Heart right ventricle (tissue), 16 donors: ENCODE results near the gene PDE9A. TPM values are rescaled to one million over a fixed set of nuclear protein-coding genes. Genes with fewer than 3 reads are reported as not detected.
"Not testable (repeated sequence)": the region's sequence is repeated elsewhere in the genome, so short reads cannot be mapped to it uniquely, and the experiment has no call there.

Experiments
- ATAC-seq, 8 donors: fragments of 200-7000 bp; cut with Tn5 transposase; one replicate each; pipeline ENCODE4 v1.9.1; 2020; ENCODE audit warnings: mild to moderate bottlenecking in 8 of 8, moderate library complexity in 8 of 8, moderate number of reproducible peaks in 1 of 8
- DNase-seq, 2 donors: peaks; one replicate each; pipeline ENCODE4 v3.0.0-alpha.2; 2020
- H3K27ac ChIP-seq, 10 donors: fragments of 200-600 bp; sonication (generic) in 2 of 10; one replicate each; pipeline versions ENCODE4 v1.5.0 to v1.8.0; 2020 to 2022; ENCODE audit warnings: mild to moderate bottlenecking in 3 of 10
- H3K27me3 ChIP-seq, 7 donors: fragments of 200-600 bp; one replicate each; pipeline ENCODE4 v1.8.0; 2021 to 2022; ENCODE audit warnings: mild to moderate bottlenecking in 2 of 7
- H3K36me3 ChIP-seq, 9 donors: fragments of 200-600 bp; sonication (generic) in 1 of 9; one replicate each; pipeline versions ENCODE4 v1.5.0 to v1.8.0; 2020 to 2022; ENCODE audit warnings: mild to moderate bottlenecking in 2 of 9
- H3K4me1 ChIP-seq, 9 donors: fragments of 200-600 bp; sonication (generic) in 1 of 9; one replicate each; pipeline versions ENCODE4 v1.5.0 to v1.8.0; 2020 to 2022; ENCODE audit warnings: mild to moderate bottlenecking in 4 of 9
- H3K4me3 ChIP-seq, 10 donors: fragments of 200-600 bp; sonication (generic) in 2 of 10; one replicate each; pipeline versions ENCODE4 v1.5.0 to v1.8.0; 2020 to 2022; ENCODE audit warnings: mild to moderate bottlenecking in 7 of 10, moderate library complexity in 2 of 10
- H3K9me3 ChIP-seq, 11 donors: fragments of 200-600 bp in 10 of 11; sonication (generic) in 2 of 11; one replicate each; pipeline versions ENCODE4 v1.5.0 to v1.8.0; 2013 to 2022; ENCODE audit warnings: mild to moderate bottlenecking in 2 of 11, control low read depth in 1 of 11, moderate library complexity in 1 of 11
- WGBS, 2 donors: extraction: QIAGEN DNeasy Blood & Tissue Kit; methylation state at CpG; one replicate each; pipeline ENCODE4 v1.1.7; 2013; ENCODE audit warnings: inconsistent platforms in 1 of 2; 5-methylcytosine and 5-hydroxymethylcytosine counted together
- intact Hi-C, 10 donors: fragments of 100-400 bp; cut with DNase I; formaldehyde crosslinking; loops; one replicate each; pipeline versions ENCODE4 v1.11.1 to v1.14.2; 2022
- polyA plus RNA-seq, 2 donors: library from polyadenylated mRNA; stranded (reverse); fragments of 200-250 nt; gene quantifications; one replicate each; pipeline ENCODE4 v1.2.3, GENCODE V29; 2013
- total RNA-seq, 10 donors: library from RNA; stranded (reverse); fragmentation: NEBNext Ultra II Directional in 3 of 10; extraction: Animal tissue kit (Norgen Biotek cat#: 25700) in 3 of 10; gene quantifications; one replicate each; pipeline versions ENCODE4 v1.2.1 to v1.2.4, GENCODE V29; 2021 to 2023
- TF ChIP-seq, protein P1 (sequence below), 9 donors: fragments of 200-600 bp; sonication (generic) in 2 of 9; IDR thresholded peaks; one replicate each; pipeline versions ENCODE4 v1.5.0 to v1.8.0; 2021 to 2022; ENCODE audit warnings: antibody characterized with exemption in 9 of 9, mild to moderate bottlenecking in 5 of 9, moderate library complexity in 1 of 9
- donor health status: Arrhythmogenic right ventricular cardiomyopathy.
- donor health status: ischemic (EF 13 %, LVEDD 7.1; RV severe dilation, severe dysfunction).
- donor health status: healthy with polysubstance abuse.
- donor health status: DM: no; HTN: yes; CAD: no.
- donor health status: DM: no; HTN: no; CAD: no.
- donor health status: ischemic (EF 25% LVEDD 6.9; RV normal size, moderate dysfunction).
- donor health status: ischemic (EF 25% LVEDD 5.7; RV mildly dilated, moderate dysfunction).
- donor health status: healthy.
- donor health status: DM: yes; HTN: yes; CAD: no.
- donor health status: Ischemic cardiomyopathy.
- donor health status: ischemic (EF 35%, LVEDD 5.7; RV mildly dilated, moderate dysfunction).
- donor health status: nonischemic (EF 11% LVEDD 7.7; RV severe dilation, severe dysfunction).
- donor health status: DM: yes; HTN: yes; CAD: no.
- donor health status: PGD.
- donor health status: ischemic (EF 29% LVEDD 5.4; RV normal size, mild dysfunction).
- donor health status: nonischemic (EF 23%, LVEDD 6.1; RV moderate dilation, normal function).

The PDE9A gene
- total and polyA plus RNA-seq, 12 donors, result 1.2 to 7.0 (median 2.2) TPM

DNA sequence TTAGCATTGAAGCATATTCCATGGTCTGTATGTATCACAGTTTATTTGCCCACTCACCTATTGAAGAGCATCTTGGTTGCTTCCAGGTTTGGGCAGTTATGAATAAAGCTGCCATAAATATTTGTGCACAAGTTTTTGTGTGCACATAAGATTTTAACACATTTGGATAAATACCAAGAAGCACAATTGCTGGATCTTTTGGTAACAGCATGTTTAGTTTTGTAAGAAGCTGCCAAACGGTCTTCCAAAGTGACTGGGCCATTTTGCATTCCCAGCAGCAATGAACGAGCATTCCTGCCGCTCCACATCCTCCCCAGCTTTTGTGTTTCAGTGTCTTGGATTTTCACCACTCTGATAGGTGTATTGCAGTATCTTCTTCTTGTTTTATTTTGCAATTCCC is 62.7 kb downstream of the PDE9A start:
- TF ChIP-seq, protein P1, sequence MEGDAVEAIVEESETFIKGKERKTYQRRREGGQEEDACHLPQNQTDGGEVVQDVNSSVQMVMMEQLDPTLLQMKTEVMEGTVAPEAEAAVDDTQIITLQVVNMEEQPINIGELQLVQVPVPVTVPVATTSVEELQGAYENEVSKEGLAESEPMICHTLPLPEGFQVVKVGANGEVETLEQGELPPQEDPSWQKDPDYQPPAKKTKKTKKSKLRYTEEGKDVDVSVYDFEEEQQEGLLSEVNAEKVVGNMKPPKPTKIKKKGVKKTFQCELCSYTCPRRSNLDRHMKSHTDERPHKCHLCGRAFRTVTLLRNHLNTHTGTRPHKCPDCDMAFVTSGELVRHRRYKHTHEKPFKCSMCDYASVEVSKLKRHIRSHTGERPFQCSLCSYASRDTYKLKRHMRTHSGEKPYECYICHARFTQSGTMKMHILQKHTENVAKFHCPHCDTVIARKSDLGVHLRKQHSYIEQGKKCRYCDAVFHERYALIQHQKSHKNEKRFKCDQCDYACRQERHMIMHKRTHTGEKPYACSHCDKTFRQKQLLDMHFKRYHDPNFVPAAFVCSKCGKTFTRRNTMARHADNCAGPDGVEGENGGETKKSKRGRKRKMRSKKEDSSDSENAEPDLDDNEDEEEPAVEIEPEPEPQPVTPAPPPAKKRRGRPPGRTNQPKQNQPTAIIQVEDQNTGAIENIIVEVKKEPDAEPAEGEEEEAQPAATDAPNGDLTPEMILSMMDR (IDR thresholded peaks at IDR 0.05), result no peak
- intact Hi-C loops, result no loop called here
- Histone ChIP-seq H3K4me3 (no peak overlapping the region), H3K27ac (no peak overlapping the region), H3K4me1 (peaks cover 0 to 6% (median 5%) of the 10 kb centered on the region in 9 donors), H3K9me3 (no peaks in the 10 kb centered on the region), H3K27me3 (peaks cover 0 to 6% (median 0%) of the 10 kb centered on the region in 7 donors), H3K36me3 (no peaks in the 10 kb centered on the region)
- no peak for ATAC-seq
- WGBS, 2 donors, result 74 to 86% methylated on average over 3 of the region's 3 CpGs
- DNase-seq, result no peak

DNA sequence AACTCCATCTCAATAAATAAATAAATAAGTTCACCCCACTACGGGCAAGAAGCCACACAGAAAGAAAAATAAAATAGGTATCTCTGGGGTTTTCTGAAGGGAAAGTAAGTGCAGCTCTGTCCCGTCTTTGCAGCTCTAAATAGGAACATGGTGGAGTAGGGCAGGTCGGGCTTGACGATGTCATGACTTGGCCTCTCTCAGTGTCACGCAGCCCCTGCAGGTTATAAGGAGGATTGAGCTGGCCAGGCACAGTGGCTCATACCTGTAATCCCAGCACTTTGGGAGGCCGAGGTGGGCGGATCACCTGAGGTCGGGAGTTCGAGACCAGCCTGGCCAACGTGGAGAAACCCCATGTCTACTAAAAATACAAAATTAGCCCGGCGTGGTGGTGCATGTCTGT is 67.1 kb downstream of the PDE9A start:
- peaks cover 0 to 46% (median 34%) of the 10 kb centered on the region in 9 donors for H3K4me1 ChIP-seq
- intact Hi-C loops, result loop anchor here in 1 of 10 donors (5.0 kb wide), 1 partner anchor 68 kb away; the partner anchor contains the start of gene PDE9A
- H3K27ac ChIP-seq, H3K27me3 ChIP-seq, H3K36me3 ChIP-seq, H3K4me3 ChIP-seq, ATAC-seq, H3K9me3 ChIP-seq, DNase-seq: not testable (repeated sequence)
- WGBS, 2 donors, result 91 to 96% methylated on average over 12 of the region's 12 CpGs

DNA sequence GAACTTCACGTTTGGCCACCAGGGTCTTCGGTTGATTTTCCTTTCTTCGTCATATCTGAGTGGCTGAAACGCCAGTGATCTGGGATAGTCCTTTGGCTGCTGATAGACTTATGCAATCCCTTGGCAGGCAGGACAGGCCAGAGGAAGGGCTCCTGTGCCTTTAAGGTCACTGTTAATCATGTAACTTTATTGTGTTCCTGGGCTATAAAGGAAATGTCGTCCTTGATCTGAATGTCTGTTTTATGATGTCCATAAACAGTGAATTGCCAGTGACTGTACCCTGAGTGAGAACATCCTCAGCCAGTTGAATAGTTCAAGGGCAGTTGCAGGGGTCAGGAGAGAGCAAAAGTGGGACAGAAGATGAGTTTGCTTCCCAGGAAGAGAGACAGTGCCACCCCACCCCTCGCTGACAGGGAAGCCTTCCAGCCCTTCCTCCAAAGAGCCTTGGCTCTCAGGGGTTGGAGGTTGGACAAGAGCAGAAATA is 68.0 kb downstream of the PDE9A start:
- 17 to 25% methylated on average over 6 of the region's 6 CpGs for WGBS, 2 donors
- H3K9me3 ChIP-seq, result no peaks in the 10 kb centered on the region
- intact Hi-C loops, result loop anchor here in 1 of 10 donors (5.0 kb wide), 1 partner anchor 69 kb away; the partner anchor contains the start of gene PDE9A
- TF ChIP-seq, protein P1 (IDR thresholded peaks at IDR 0.05), result no peak
- DNase-seq (peak in 1 of 2 donors; percentile 40), ATAC-seq (peak; percentile 68 to 85 (median 76))
- H3K27ac ChIP-seq, result peak overlapping the region in 5 of 10 donors; percentile 10 to 76 (median 56)
- peaks cover 0 to 46% (median 34%) of the 10 kb centered on the region in 9 donors for H3K4me1 ChIP-seq
- no peaks in the 10 kb centered on the region for H3K36me3 ChIP-seq
- H3K4me3 ChIP-seq, result peak overlapping the region in 4 of 10 donors; percentile 5 to 22 (median 16)
- peaks cover 0 to 6% (median 0%) of the 10 kb centered on the region in 7 donors for H3K27me3 ChIP-seq

DNA sequence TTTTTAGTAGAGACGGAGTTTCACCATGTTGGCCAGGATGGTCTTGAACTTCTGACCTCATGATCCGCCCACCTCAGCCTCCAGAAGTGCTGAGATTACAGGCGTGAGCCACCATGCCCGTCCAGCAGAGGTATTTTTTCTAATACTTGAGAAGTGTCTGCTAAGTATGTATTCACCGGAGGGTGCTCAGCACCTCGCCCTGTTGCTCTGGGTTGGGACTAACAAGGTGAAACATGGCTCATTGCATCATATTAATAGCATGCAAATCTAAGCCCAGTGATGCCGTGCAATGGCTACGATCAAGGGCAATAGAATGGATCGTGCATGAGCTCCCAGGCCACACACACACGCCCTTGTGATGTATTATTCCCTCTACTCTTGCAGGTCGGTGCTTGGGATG is 68.7 kb downstream of the PDE9A start:
- 85 to 86% methylated on average over 11 of the region's 11 CpGs for WGBS, 2 donors
- peaks cover 0 to 46% (median 34%) of the 10 kb centered on the region in 9 donors for H3K4me1 ChIP-seq
- DNase-seq (no peak), ATAC-seq (no peak)
- no peaks in the 10 kb centered on the region for H3K36me3 ChIP-seq
- H3K9me3 ChIP-seq, result no peaks in the 10 kb centered on the region
- H3K4me3 ChIP-seq, result no peak overlapping the region
- TF ChIP-seq, protein P1 (IDR thresholded peaks at IDR 0.05), result no peak
- H3K27ac ChIP-seq, result peak overlapping the region in 5 of 10 donors; percentile 43 to 79 (median 59)
- intact Hi-C loops, result loop anchor here in 1 of 10 donors (5.0 kb wide), 1 partner anchor 70 kb away; the partner anchor contains the start of gene PDE9A
- peaks cover 0 to 6% (median 0%) of the 10 kb centered on the region in 7 donors for H3K27me3 ChIP-seq
